Measurements from ENCODE around the gene GOLGA1. TPM values are rescaled to one million over a fixed set of nuclear protein-coding genes. Genes with fewer than 3 reads are reported as not detected.

GOLGA1 gene
- total RNA-seq, 4 donors from 2014 or later: 23.5 to 44.4 (median 28.4) TPM

DNA sequence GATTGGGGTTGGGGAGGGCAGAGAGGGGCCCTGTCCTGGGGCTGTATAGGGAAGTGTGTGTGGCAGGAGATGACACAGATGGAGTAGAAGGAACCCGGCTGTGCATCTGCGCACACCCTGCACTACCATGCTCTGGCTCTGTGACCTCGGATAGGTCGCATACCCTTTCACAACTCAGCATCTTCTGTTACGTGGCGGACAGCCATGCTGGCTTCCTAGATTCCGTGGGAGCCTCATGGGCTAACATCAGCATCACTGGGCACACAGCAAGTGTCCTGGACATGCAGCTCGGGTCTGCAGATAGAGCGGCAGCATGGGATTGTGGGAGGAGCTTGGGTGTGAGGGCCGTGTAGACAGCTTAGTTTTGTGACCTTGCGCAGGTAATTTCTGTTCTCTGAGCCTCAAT is 69.7 kb downstream of the GOLGA1 start:
- Histone ChIP-seq H3K27ac (peak overlapping the region in 3 of 4 donors; percentile 83 to 97 (median 96)), H3K36me3 (peaks cover 0 to 34% (median 0%) of the 10 kb centered on the region in 3 donors), H3K4me3 (no peak overlapping the region), H3K27me3 (no peaks in the 10 kb centered on the region), H3K4me1 (peaks cover 0 to 58% (median 33%) of the 10 kb centered on the region in 4 donors), H3K9me3 (no peaks in the 10 kb centered on the region)
- 76 to 90% methylated on average over 8 to 11 of the region's 11 CpGs for WGBS, 2 donors
- DNase-seq (ENCODE audit: low spot score in 2 of 2): no peak
- TF ChIP-seq, protein P1, sequence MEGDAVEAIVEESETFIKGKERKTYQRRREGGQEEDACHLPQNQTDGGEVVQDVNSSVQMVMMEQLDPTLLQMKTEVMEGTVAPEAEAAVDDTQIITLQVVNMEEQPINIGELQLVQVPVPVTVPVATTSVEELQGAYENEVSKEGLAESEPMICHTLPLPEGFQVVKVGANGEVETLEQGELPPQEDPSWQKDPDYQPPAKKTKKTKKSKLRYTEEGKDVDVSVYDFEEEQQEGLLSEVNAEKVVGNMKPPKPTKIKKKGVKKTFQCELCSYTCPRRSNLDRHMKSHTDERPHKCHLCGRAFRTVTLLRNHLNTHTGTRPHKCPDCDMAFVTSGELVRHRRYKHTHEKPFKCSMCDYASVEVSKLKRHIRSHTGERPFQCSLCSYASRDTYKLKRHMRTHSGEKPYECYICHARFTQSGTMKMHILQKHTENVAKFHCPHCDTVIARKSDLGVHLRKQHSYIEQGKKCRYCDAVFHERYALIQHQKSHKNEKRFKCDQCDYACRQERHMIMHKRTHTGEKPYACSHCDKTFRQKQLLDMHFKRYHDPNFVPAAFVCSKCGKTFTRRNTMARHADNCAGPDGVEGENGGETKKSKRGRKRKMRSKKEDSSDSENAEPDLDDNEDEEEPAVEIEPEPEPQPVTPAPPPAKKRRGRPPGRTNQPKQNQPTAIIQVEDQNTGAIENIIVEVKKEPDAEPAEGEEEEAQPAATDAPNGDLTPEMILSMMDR (IDR thresholded peaks at IDR 0.05): no peak
- TF ChIP-seq POLR2A (IDR thresholded peaks at IDR 0.05): no peak
- no peak for TF ChIP-seq EP300 (IDR thresholded peaks at IDR 0.05)

DNA sequence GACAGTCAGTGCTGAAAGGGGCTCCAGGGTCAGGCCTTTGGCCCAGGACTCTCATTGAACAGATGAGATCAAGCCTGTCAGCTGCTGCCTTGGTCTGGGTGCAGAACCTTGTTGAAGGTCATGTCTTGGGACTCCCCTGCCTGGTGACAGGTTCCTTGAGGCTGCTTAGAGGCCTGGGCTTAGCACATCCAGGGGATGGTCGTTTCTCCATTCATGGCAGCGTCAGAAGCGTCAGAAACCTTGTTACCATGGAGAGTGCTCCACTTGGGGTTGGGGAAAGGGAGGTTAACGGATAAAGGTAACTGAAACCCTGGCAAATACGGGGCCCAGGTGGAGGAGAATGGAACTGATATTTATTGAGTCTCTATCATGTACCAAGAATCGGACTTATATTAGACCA is 70.2 kb downstream of the GOLGA1 start:
- 61 to 69% methylated on average over 6 of the region's 6 CpGs for WGBS, 2 donors
- Histone ChIP-seq H3K27me3 (no peaks in the 10 kb centered on the region), H3K4me3 (peak overlapping the region in 3 of 4 donors; percentile 66 to 91 (median 86)), H3K4me1 (peaks cover 0 to 58% (median 33%) of the 10 kb centered on the region in 4 donors), H3K27ac (peak overlapping the region in 3 of 4 donors; percentile 83 to 97 (median 96)), H3K9me3 (no peaks in the 10 kb centered on the region), H3K36me3 (peaks cover 0 to 29% (median 0%) of the 10 kb centered on the region in 3 donors)
- TF ChIP-seq POLR2A (IDR thresholded peaks at IDR 0.05) (no peak), EP300 (IDR thresholded peaks at IDR 0.05) (no peak)
- TF ChIP-seq, protein P1 (IDR thresholded peaks at IDR 0.05): no peak
- DNase-seq (ENCODE audit: low spot score in 2 of 2): no peak

DNA sequence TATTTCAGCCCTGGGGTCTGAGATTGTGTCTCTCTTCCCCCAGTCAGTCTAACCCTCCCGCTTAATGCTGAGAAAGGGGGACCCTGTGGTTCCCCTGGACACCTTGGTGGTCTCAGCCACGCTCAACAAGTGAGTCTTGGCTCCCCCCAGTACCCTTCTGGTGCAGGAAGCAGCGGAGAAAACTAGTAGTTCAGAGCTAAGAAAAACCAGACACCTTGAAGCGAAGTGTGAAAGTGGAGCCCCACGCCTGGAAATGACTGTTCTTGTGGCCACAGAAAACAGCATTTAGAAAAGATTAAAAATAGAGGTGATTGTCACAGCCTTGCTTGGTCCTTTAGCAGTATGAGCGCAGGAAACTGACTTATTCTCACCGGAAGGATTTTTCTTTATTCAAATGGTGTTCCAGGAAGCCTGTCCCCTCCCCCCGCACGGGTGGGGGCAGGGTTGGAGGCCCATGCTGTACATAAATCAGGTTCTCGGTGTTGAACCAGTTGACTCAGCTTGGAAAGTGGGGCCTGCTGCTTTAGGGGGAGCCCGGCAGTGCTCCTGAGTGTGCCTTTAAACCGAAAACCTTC is 70.8 kb downstream of the GOLGA1 start:
- H3K4me1 ChIP-seq: peaks cover 0 to 58% (median 33%) of the 10 kb centered on the region in 4 donors
- TF ChIP-seq, protein P1 (IDR thresholded peaks at IDR 0.05): no peak
- TF ChIP-seq EP300 (IDR thresholded peaks at IDR 0.05) (no peak), POLR2A (IDR thresholded peaks at IDR 0.05) (no peak)
- H3K27me3 ChIP-seq: no peaks in the 10 kb centered on the region
- H3K27ac ChIP-seq: peak overlapping the region in 3 of 4 donors; percentile 83 to 97 (median 96)
- WGBS, 2 donors: 7 to 10% methylated on average over 12 of the region's 12 CpGs
- peaks cover 0 to 23% (median 0%) of the 10 kb centered on the region in 3 donors for H3K36me3 ChIP-seq
- no peak for DNase-seq (ENCODE audit: low spot score in 2 of 2)
- H3K9me3 ChIP-seq: no peaks in the 10 kb centered on the region
- H3K4me3 ChIP-seq: peak overlapping the region; percentile 66 to 99 (median 88)

DNA sequence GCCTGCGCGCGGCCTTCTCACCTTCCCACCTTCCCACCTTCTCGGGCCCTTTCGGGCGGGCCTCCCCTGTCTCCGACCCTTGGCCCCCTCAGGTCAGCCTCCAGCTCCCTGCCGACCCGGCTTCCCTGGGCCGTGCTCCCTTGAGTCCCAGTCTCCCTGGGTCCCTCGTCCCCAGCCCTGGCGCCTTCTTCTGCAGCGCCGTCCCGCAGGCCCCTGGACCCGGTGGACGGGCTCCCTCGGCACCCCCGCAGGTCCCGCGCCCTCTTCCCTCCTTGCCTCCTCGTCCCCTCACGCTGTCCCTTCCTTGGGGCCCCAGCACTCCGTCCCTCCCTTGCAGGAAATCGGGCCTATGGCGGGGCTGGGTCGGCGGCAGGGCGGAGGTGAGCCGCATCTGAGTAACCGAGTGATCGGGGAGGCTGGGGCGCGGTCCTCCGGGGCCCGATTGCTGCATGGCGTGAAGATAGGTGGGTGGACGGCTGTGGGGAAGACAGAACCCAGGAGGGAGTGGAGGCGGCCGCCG is 71.4 kb downstream of the GOLGA1 start:
- peaks cover 0 to 58% (median 33%) of the 10 kb centered on the region in 4 donors for H3K4me1 ChIP-seq
- WGBS, 2 donors: 1 to 2% methylated on average over 28 to 40 of the region's 41 CpGs
- H3K27ac ChIP-seq: peak overlapping the region; percentile 83 to 97 (median 93)
- H3K36me3 ChIP-seq: peaks cover 0 to 17% (median 0%) of the 10 kb centered on the region in 3 donors
- TF ChIP-seq POLR2A (IDR thresholded peaks at IDR 0.05) (no peak), EP300 (IDR thresholded peaks at IDR 0.05) (no peak)
- TF ChIP-seq, protein P1 (IDR thresholded peaks at IDR 0.05): no peak
- H3K27me3 ChIP-seq: no peaks in the 10 kb centered on the region
- peak overlapping the region; percentile 66 to 99 (median 88) for H3K4me3 ChIP-seq
- H3K9me3 ChIP-seq: no peaks in the 10 kb centered on the region
- no peak for DNase-seq (ENCODE audit: low spot score in 2 of 2)
